ENCODE measurements around the gene OR51G2.

The OR51G2 gene

DNA sequence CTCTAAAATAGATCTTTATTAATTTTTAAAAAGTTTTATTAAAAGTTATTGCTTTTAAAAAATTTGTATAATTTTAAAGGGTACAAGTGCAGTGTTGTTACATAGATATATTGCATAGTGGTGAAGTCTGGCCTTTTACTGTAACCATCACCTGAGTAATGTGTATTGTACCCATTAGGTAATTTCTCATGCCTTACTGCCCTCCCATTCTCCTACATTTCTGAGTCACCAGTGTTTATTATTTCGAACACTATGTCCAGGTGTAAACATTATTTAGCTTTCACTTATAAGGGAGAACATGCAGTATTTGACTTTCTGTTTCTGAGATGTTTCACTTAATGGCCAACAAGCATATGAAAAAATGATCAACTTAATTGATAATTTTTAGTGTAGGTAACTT is 2.6 kb upstream of the OR51G2 start:
- H3K9ac ChIP-seq (ENCODE audit: low read length): no peak overlapping the region
- no peak overlapping the region for H3K27ac ChIP-seq (ENCODE audit: low read depth, low read length)
- H3K4me3 ChIP-seq (ENCODE audit: low read depth, low read length): no peak overlapping the region
- no peaks in the 10 kb centered on the region for H3K36me3 ChIP-seq (ENCODE audit: control insufficient read depth, insufficient read depth, low read length)
- H3K27me3 ChIP-seq (ENCODE audit: control insufficient read depth, insufficient read depth, low read length): no peaks in the 10 kb centered on the region
- no peaks in the 10 kb centered on the region for H3K4me1 ChIP-seq (ENCODE audit: control insufficient read depth, insufficient read depth, low read length)
- H3K9me3 ChIP-seq (ENCODE audit: control insufficient read depth, insufficient read depth, low read depth, low read length): no peaks in the 10 kb centered on the region

GRCh38 chr11:4916581-4916980 is 2.6 kb downstream of the OR51G2 start:
- H3K9me3 ChIP-seq (ENCODE audit: control insufficient read depth, insufficient read depth, low read depth, low read length): no peaks in the 10 kb centered on the region
- no peak overlapping the region for H3K4me3 ChIP-seq (ENCODE audit: low read depth, low read length)
- no peaks in the 10 kb centered on the region for H3K27me3 ChIP-seq (ENCODE audit: control insufficient read depth, insufficient read depth, low read length)
- H3K4me1 ChIP-seq (ENCODE audit: control insufficient read depth, insufficient read depth, low read length): no peaks in the 10 kb centered on the region
- no peak overlapping the region for H3K27ac ChIP-seq (ENCODE audit: low read depth, low read length)
- H3K36me3 ChIP-seq (ENCODE audit: control insufficient read depth, insufficient read depth, low read length): no peaks in the 10 kb centered on the region
- H3K9ac ChIP-seq (ENCODE audit: low read length): no peak overlapping the region

- H3K27me3 ChIP-seq (ENCODE audit: control insufficient read depth, insufficient read depth, low read length): no peaks in the 10 kb centered on the region
- no peaks in the 10 kb centered on the region for H3K9me3 ChIP-seq (ENCODE audit: control insufficient read depth, insufficient read depth, low read depth, low read length)
- no peaks in the 10 kb centered on the region for H3K4me1 ChIP-seq (ENCODE audit: control insufficient read depth, insufficient read depth, low read length)
- H3K4me3 ChIP-seq (ENCODE audit: low read depth, low read length): no peak within 1 kb of the TSS
- no peak within 1 kb of the TSS for H3K27ac ChIP-seq (ENCODE audit: low read depth, low read length)
- no peaks in the 10 kb centered on the region for H3K36me3 ChIP-seq (ENCODE audit: control insufficient read depth, insufficient read depth, low read length)
- no peak within 1 kb of the TSS for H3K9ac ChIP-seq (ENCODE audit: low read length)
These were observed 15.7 kb downstream of the OR51G2 start, which contains the start of gene OR51A7 for GRCh38 chr11:4903484-4903883. Gene OR51A7 (plus strand): TSS chr11:4903783. CDS start chr11:4907370, 3,587 bp downstream.

- H3K27me3 ChIP-seq (ENCODE audit: control insufficient read depth, insufficient read depth, low read length): no peaks in the 10 kb centered on the region
- no peaks in the 10 kb centered on the region for H3K4me1 ChIP-seq (ENCODE audit: control insufficient read depth, insufficient read depth, low read length)
- H3K9me3 ChIP-seq (ENCODE audit: control insufficient read depth, insufficient read depth, low read depth, low read length): no peaks in the 10 kb centered on the region
- H3K9ac ChIP-seq (ENCODE audit: low read length): no peak overlapping the region
- H3K27ac ChIP-seq (ENCODE audit: low read depth, low read length): no peak overlapping the region
- H3K4me3 ChIP-seq (ENCODE audit: low read depth, low read length): no peak overlapping the region
- H3K36me3 ChIP-seq (ENCODE audit: control insufficient read depth, insufficient read depth, low read length): no peaks in the 10 kb centered on the region
These were observed 27.0 kb downstream of the OR51G2 start for GRCh38 chr11:4891996-4892640.

DNA sequence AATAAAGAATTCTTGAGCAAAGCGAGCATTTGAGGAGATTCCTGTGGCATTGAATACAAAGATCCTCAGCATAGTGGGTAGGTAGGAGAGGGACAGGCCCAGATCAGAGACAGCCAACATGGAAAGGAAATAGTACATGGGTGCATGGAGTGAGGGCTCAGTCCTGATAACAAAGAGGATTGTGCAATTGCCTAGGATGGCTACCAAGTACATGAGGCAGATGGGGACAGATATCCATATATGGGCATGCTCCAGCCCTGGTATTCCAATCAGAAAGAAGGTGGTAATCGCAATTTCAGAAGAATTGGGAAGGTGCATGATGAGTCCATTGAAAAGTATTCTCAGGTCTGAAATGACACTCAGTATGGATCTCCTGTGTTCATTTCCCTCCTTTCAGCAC is 28.9 kb downstream of the OR51G2 start:
- Histone ChIP-seq H3K4me3 (ENCODE audit: low read depth, low read length) (no peak overlapping the region), H3K27ac (ENCODE audit: low read depth, low read length) (no peak overlapping the region), H3K27me3 (ENCODE audit: control insufficient read depth, insufficient read depth, low read length) (no peaks in the 10 kb centered on the region), H3K9me3 (ENCODE audit: control insufficient read depth, insufficient read depth, low read depth, low read length) (no peaks in the 10 kb centered on the region), H3K36me3 (ENCODE audit: control insufficient read depth, insufficient read depth, low read length) (no peaks in the 10 kb centered on the region), H3K4me1 (ENCODE audit: control insufficient read depth, insufficient read depth, low read length) (no peaks in the 10 kb centered on the region), H3K9ac (ENCODE audit: low read length) (no peak overlapping the region)

DNA sequence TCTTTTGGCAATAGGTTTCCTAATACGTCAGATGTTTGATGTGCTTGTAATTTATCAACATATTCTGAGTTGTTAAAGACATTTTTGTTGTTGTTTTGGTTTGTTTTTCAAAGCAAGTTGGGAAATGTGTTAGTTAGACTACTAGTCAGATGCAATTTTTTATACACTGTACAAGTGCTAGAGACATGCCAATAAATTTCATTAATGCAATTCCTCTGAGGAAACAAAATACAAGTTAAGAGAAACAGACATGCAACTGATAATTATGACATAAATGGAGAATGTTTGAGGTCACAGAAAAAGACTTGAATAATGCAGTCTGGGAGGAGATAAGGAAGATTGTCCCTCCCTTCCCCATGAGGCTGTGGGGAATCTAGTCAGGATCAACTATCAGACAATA is 31.6 kb downstream of the OR51G2 start:
- Histone ChIP-seq H3K4me1 (ENCODE audit: control insufficient read depth, insufficient read depth, low read length) (no peaks in the 10 kb centered on the region), H3K9ac (ENCODE audit: low read length) (no peak overlapping the region), H3K27ac (ENCODE audit: low read depth, low read length) (no peak overlapping the region), H3K36me3 (ENCODE audit: control insufficient read depth, insufficient read depth, low read length) (no peaks in the 10 kb centered on the region), H3K4me3 (ENCODE audit: low read depth, low read length) (no peak overlapping the region), H3K9me3 (ENCODE audit: control insufficient read depth, insufficient read depth, low read depth, low read length) (no peaks in the 10 kb centered on the region), H3K27me3 (ENCODE audit: control insufficient read depth, insufficient read depth, low read length) (no peaks in the 10 kb centered on the region)

GRCh38 chr11:4886186-4886585 is 33.0 kb downstream of the OR51G2 start:
- Histone ChIP-seq H3K9me3 (ENCODE audit: control insufficient read depth, insufficient read depth, low read depth, low read length) (no peaks in the 10 kb centered on the region), H3K4me3 (ENCODE audit: low read depth, low read length) (no peak overlapping the region), H3K9ac (ENCODE audit: low read length) (no peak overlapping the region), H3K27ac (ENCODE audit: low read depth, low read length) (no peak overlapping the region), H3K36me3 (ENCODE audit: control insufficient read depth, insufficient read depth, low read length) (no peaks in the 10 kb centered on the region), H3K4me1 (ENCODE audit: control insufficient read depth, insufficient read depth, low read length) (no peaks in the 10 kb centered on the region), H3K27me3 (ENCODE audit: control insufficient read depth, insufficient read depth, low read length) (no peaks in the 10 kb centered on the region)

DNA sequence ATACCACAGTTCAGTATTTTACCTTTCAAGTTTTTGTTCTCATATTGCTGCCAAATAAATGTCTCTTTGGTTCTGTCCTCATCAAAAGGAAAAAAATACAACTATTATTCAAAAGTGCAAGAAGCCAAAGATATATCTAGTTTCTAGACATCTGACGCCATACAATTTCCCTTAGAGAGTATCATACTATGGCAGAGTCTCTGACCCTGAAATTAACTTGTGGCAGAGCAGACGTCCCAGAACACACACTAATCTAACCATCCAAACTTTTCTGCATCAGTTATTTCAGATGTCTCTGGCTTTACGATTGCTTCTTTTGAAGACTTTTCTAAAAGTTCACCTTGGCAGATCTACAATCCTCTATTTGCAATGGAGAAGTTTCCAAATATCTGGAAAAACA is 34.8 kb downstream of the OR51G2 start:
- no peaks in the 10 kb centered on the region for H3K4me1 ChIP-seq (ENCODE audit: control insufficient read depth, insufficient read depth, low read length)
- no peaks in the 10 kb centered on the region for H3K27me3 ChIP-seq (ENCODE audit: control insufficient read depth, insufficient read depth, low read length)
- no peak overlapping the region for H3K9ac ChIP-seq (ENCODE audit: low read length)
- H3K9me3 ChIP-seq (ENCODE audit: control insufficient read depth, insufficient read depth, low read depth, low read length): no peaks in the 10 kb centered on the region
- H3K4me3 ChIP-seq (ENCODE audit: low read depth, low read length): no peak overlapping the region
- no peak overlapping the region for H3K27ac ChIP-seq (ENCODE audit: low read depth, low read length)
- no peaks in the 10 kb centered on the region for H3K36me3 ChIP-seq (ENCODE audit: control insufficient read depth, insufficient read depth, low read length)

DNA sequence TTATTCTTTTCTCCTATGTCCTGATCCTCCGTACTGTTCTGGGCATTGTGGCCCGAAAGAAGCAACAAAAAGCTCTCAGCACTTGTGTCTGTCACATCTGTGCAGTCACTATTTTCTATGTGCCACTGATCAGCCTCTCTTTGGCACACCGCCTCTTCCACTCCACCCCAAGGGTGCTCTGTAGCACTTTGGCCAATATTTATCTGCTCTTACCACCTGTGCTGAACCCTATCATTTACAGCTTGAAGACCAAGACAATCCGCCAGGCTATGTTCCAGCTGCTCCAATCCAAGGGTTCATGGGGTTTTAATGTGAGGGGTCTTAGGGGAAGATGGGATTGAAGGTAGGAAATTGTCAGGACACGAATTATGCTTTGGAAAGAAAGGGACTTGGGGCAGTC is 36.6 kb downstream of the OR51G2 start:
- Histone ChIP-seq H3K27ac (ENCODE audit: low read depth, low read length) (no peak overlapping the region), H3K9ac (ENCODE audit: low read length) (no peak overlapping the region)

DNA sequence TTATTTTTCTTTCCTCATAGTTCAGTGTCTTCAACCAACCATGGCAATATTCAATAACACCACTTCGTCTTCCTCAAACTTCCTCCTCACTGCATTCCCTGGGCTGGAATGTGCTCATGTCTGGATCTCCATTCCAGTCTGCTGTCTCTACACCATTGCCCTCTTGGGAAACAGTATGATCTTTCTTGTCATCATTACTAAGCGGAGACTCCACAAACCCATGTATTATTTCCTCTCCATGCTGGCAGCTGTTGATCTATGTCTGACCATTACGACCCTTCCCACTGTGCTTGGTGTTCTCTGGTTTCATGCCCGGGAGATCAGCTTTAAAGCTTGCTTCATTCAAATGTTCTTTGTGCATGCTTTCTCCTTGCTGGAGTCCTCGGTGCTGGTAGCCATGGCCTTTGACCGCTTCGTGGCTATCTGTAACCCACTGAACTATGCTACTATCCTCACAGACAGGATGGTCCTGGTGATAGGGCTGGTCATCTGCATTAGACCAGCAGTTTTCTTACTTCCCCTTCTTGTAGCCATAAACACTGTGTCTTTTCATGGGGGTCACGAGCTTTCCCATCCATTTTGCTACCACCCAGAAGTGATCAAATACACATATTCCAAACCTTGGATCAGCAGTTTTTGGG is 37.2 kb downstream of the OR51G2 start, which contains the start of gene OR51T1:
Gene OR51T1, plus strand, starts transcription at position 41 of the 641 bp plus-strand sequence. Its CDS starts 0 bp downstream, at position 41.
- Histone ChIP-seq H3K4me1 (ENCODE audit: control insufficient read depth, insufficient read depth, low read length) (no peaks in the 10 kb centered on the region), H3K27ac (ENCODE audit: low read depth, low read length) (no peak within 1 kb of the TSS), H3K9ac (ENCODE audit: low read length) (no peak within 1 kb of the TSS), H3K4me3 (ENCODE audit: low read depth, low read length) (no peak within 1 kb of the TSS), H3K9me3 (ENCODE audit: control insufficient read depth, insufficient read depth, low read depth, low read length) (no peaks in the 10 kb centered on the region), H3K36me3 (ENCODE audit: control insufficient read depth, insufficient read depth, low read length) (no peaks in the 10 kb centered on the region), H3K27me3 (ENCODE audit: control insufficient read depth, insufficient read depth, low read length) (no peaks in the 10 kb centered on the region)

More for the DNA sequence above, 36.6 kb downstream of the OR51G2 start:
- Histone ChIP-seq H3K9me3 (ENCODE audit: control insufficient read depth, insufficient read depth, low read depth, low read length) (no peaks in the 10 kb centered on the region), H3K4me3 (ENCODE audit: low read depth, low read length) (no peak overlapping the region), H3K4me1 (ENCODE audit: control insufficient read depth, insufficient read depth, low read length) (no peaks in the 10 kb centered on the region), H3K27me3 (ENCODE audit: control insufficient read depth, insufficient read depth, low read length) (no peaks in the 10 kb centered on the region), H3K36me3 (ENCODE audit: control insufficient read depth, insufficient read depth, low read length) (no peaks in the 10 kb centered on the region)

GRCh38 chr11:4881188-4881587 is 38.0 kb downstream of the OR51G2 start:
- no peaks in the 10 kb centered on the region for H3K4me1 ChIP-seq (ENCODE audit: control insufficient read depth, insufficient read depth, low read length)
- no peak overlapping the region for H3K27ac ChIP-seq (ENCODE audit: low read depth, low read length)
- no peaks in the 10 kb centered on the region for H3K27me3 ChIP-seq (ENCODE audit: control insufficient read depth, insufficient read depth, low read length)

More at GRCh38 chr11:4881188-4881587, 38.0 kb downstream of the OR51G2 start:
- Histone ChIP-seq H3K4me3 (ENCODE audit: low read depth, low read length) (no peak overlapping the region), H3K36me3 (ENCODE audit: control insufficient read depth, insufficient read depth, low read length) (no peaks in the 10 kb centered on the region), H3K9ac (ENCODE audit: low read length) (no peak overlapping the region), H3K9me3 (ENCODE audit: control insufficient read depth, insufficient read depth, low read depth, low read length) (no peaks in the 10 kb centered on the region)

Data from HUES6 (cell line).